Neural crest cell (in vitro differentiated cells): ENCODE measurements around the gene FUNDC1. TPM values are rescaled to one million over a fixed set of nuclear protein-coding genes. Genes with fewer than 3 reads are reported as not detected.

Source experiments
- DNase-seq: peaks from one replicate; pipeline ENCODE4 v3.0.0; 2021; ENCODE audit warnings: low read depth, mixed read lengths, low spot score
- H3K27ac Mint-ChIP-seq: one replicate; pipeline ENCODE4 v1.8.0; 2021; ENCODE audit warnings: mild to moderate bottlenecking, mixed read lengths; ENCODE audit not compliant: unreplicated experiment
- H3K27me3 Mint-ChIP-seq: 2 replicates; pipeline ENCODE4 v1.8.0; 2021; ENCODE audit warnings: low read depth, mild to moderate bottlenecking, mixed read lengths
- H3K36me3 Mint-ChIP-seq: 2 replicates; pipeline ENCODE4 v1.8.0; 2021; ENCODE audit warnings: low read depth, mild to moderate bottlenecking, mixed read lengths
- H3K4me1 Mint-ChIP-seq: 2 replicates; pipeline ENCODE4 v1.8.0; 2021; ENCODE audit warnings: mixed read lengths
- H3K4me3 Mint-ChIP-seq: one replicate; pipeline ENCODE4 v1.8.0; 2021; ENCODE audit warnings: mild to moderate bottlenecking, mixed read lengths
- H3K9me3 Mint-ChIP-seq: 2 replicates; pipeline ENCODE4 v1.8.0; 2021; ENCODE audit warnings: mixed read lengths
- long read RNA-seq: library from polyadenylated mRNA; unstranded; transcript quantifications from one replicate; pipeline ENCODE4 v2.0.0, GENCODE V29; 2020
- total RNA-seq: library from RNA; stranded (reverse); gene quantifications from 2 replicates; pipeline ENCODE4 v1.2.1, GENCODE V29; 2021
- TF ChIP-seq, protein P1 (sequence below): fragments of 200-600 bp; sonication (generic); conservative IDR thresholded peaks from 2 replicates; pipeline ENCODE4 v1.5.0; 2021; ENCODE audit warnings: antibody characterized with exemption, mild to moderate bottlenecking

FUNDC1 gene
- 18.3 and 19.4 TPM in 2 replicates for total RNA-seq
- long read RNA-seq, transcript FUNDC1-201 (5 exons, 1,196 nt), result major isoform, 16 of 16 reads
- long read RNA-seq, partial matches to known transcripts, result 0 of 16 reads
- long read RNA-seq, other reads (novel, unspliced or antisense), result 0 of 16 reads

GRCh38 chrX:44542567-44543325, at the start of gene FUNDC1:
Gene FUNDC1 (minus strand): TSS chrX:44542859. CDS start chrX:44542832, 27 bp downstream.
- H3K27ac Mint-ChIP-seq, result peak within 1 kb of the TSS; percentile 96
- no peaks in the 10 kb centered on the region for H3K9me3 Mint-ChIP-seq
- no peaks in the 10 kb centered on the region for H3K27me3 Mint-ChIP-seq
- H3K4me1 Mint-ChIP-seq, result peaks cover 23% of the 10 kb centered on the region
- H3K36me3 Mint-ChIP-seq, result peaks cover 7% of the 10 kb centered on the region
- peak; percentile 88 for DNase-seq
- TF ChIP-seq, protein P1, sequence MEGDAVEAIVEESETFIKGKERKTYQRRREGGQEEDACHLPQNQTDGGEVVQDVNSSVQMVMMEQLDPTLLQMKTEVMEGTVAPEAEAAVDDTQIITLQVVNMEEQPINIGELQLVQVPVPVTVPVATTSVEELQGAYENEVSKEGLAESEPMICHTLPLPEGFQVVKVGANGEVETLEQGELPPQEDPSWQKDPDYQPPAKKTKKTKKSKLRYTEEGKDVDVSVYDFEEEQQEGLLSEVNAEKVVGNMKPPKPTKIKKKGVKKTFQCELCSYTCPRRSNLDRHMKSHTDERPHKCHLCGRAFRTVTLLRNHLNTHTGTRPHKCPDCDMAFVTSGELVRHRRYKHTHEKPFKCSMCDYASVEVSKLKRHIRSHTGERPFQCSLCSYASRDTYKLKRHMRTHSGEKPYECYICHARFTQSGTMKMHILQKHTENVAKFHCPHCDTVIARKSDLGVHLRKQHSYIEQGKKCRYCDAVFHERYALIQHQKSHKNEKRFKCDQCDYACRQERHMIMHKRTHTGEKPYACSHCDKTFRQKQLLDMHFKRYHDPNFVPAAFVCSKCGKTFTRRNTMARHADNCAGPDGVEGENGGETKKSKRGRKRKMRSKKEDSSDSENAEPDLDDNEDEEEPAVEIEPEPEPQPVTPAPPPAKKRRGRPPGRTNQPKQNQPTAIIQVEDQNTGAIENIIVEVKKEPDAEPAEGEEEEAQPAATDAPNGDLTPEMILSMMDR, result peak; percentile 47
- H3K4me3 Mint-ChIP-seq, result peak within 1 kb of the TSS; percentile 94

- H3K4me1 Mint-ChIP-seq, result no peaks in the 10 kb centered on the region
- peaks cover 3% of the 10 kb centered on the region for H3K36me3 Mint-ChIP-seq
- H3K27ac Mint-ChIP-seq, result peak overlapping the region; percentile 82
- H3K9me3 Mint-ChIP-seq, result peaks cover 15% of the 10 kb centered on the region
- H3K27me3 Mint-ChIP-seq, result no peaks in the 10 kb centered on the region
- H3K4me3 Mint-ChIP-seq, result no peak overlapping the region
- TF ChIP-seq, protein P1, result no peak
- no peak for DNase-seq
Observed at GRCh38 chrX:44585866-44586265, 43.2 kb upstream of the FUNDC1 start.

DNA sequence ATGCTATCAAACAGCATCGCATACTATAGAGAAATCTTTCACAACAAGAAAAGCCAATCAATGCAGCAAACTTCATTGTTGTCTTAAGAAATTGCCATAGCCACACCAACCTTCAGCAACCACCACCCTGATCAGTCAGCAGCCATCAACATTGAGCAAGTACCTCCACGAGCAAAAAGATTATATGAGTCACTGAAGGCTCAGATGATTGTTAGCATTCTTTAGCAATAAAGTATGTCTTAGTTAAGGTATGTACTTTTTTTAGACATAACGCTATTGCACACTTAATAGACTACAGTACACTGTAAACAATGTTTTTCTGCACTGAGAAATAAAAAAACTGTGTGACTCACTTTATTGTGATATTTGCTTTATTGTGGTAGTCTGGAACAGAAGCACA, 37.8 kb upstream of the FUNDC1 start:
- DNase-seq, result no peak
- Mint-ChIP-seq H3K27ac (no peak overlapping the region), H3K27me3 (no peaks in the 10 kb centered on the region), H3K9me3 (peaks cover 11% of the 10 kb centered on the region), H3K4me3 (no peak overlapping the region), H3K36me3 (peaks cover 7% of the 10 kb centered on the region), H3K4me1 (no peaks in the 10 kb centered on the region)
- TF ChIP-seq, protein P1, result no peak

DNA sequence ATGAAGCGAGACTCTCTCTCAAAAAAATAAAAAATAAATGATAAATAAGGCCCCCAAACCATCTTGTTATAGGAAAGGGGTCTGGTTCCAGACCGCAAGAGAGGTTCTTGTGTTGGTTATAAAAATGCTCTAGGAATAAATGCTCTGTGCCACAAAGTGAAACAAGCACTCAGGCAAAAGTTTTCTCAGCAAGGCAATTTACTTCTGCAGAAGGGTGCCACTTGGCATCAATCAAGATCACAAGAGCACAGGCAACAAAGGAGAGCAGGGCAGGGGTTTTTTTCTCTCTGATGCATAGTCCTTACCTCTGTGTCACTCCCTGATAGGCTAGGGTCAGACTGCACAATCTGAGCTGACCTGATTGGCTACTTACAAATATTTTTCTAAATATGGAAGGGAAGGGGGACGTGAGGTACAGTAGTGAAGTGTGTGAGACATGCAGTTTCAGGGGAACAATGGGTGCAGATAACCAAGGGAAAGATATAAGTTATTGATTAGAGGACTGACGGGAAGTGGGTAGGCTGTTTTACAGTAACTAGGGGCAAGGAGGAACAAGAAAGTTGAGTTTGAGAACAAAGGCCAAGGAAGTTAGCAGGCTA, 29.8 kb upstream of the FUNDC1 start:
- Mint-ChIP-seq H3K36me3 (peaks cover 7% of the 10 kb centered on the region), H3K27me3 (no peaks in the 10 kb centered on the region), H3K9me3 (peaks cover 16% of the 10 kb centered on the region), H3K4me3 (no peak overlapping the region), H3K4me1 (no peaks in the 10 kb centered on the region), H3K27ac (peak overlapping the region; percentile 27)
- TF ChIP-seq, protein P1, result no peak
- no peak for DNase-seq

GRCh38 chrX:44570522-44570921, 27.9 kb upstream of the FUNDC1 start:
- Mint-ChIP-seq H3K9me3 (peaks cover 17% of the 10 kb centered on the region), H3K27me3 (no peaks in the 10 kb centered on the region), H3K4me1 (no peaks in the 10 kb centered on the region), H3K27ac (no peak overlapping the region), H3K36me3 (peaks cover 7% of the 10 kb centered on the region), H3K4me3 (no peak overlapping the region)
- DNase-seq, result no peak
- TF ChIP-seq, protein P1, result no peak
